Measurements from ENCODE around the gene COL8A1.

DNA sequence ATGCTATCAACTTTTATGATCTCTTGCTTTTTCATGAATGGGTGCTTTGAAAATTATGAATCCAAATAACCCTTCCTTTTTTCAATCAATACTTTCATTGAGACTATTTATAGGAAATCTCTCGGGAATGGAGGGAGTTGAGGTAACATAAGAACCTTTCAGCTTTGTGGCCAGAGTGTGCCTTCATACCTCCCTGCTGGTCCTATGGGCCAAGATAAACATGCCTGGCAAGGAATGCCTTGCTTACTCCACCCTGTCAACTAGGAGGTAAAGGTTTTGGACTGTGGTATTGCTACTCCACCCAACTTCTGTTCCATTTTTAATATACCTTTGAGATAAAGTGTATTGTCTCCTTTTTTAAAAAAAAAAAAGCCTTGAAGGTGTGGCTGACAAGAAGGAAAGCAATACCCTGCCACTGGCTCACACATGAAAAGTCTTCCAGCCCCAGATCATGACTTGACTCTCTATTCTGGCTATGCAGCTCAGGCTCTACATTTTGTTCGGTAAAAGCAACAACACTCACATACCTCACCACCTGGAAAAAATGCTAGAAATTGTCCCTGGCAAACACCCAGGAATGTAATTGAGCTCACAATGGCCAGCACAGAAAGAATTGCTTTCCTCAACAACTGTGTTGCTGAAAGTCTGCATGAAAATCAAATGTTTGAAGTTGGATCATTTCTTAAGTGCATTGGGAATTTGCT is 35.8 kb downstream of the COL8A1 start:
- TF ChIP-seq, protein P1, sequence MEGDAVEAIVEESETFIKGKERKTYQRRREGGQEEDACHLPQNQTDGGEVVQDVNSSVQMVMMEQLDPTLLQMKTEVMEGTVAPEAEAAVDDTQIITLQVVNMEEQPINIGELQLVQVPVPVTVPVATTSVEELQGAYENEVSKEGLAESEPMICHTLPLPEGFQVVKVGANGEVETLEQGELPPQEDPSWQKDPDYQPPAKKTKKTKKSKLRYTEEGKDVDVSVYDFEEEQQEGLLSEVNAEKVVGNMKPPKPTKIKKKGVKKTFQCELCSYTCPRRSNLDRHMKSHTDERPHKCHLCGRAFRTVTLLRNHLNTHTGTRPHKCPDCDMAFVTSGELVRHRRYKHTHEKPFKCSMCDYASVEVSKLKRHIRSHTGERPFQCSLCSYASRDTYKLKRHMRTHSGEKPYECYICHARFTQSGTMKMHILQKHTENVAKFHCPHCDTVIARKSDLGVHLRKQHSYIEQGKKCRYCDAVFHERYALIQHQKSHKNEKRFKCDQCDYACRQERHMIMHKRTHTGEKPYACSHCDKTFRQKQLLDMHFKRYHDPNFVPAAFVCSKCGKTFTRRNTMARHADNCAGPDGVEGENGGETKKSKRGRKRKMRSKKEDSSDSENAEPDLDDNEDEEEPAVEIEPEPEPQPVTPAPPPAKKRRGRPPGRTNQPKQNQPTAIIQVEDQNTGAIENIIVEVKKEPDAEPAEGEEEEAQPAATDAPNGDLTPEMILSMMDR (IDR thresholded peaks at IDR 0.05): no peak
- TF ChIP-seq POLR2A (IDR thresholded peaks at IDR 0.05): no peak
- no peak for TF ChIP-seq POLR2AphosphoS5 (IDR thresholded peaks at IDR 0.05; ENCODE audit: insufficient read depth in 1 of 2, low read depth in 1 of 2)

Data from vagina (tissue), 2 donors.